Erythroblast (primary cell): Measurements from ENCODE around the gene PYCARD.

Experiments
- GATA1 ChIP-seq: IDR thresholded peaks from 2 replicates; pipeline ENCODE4 v1.6.1; 2011; ENCODE audit warnings: low read depth, mild to moderate bottlenecking, control low read depth, low read length, moderate library complexity
- POLR2A ChIP-seq: IDR thresholded peaks from 2 replicates; pipeline ENCODE4 v1.6.1; 2011; ENCODE audit warnings: mild to moderate bottlenecking, low read length

GRCh38 chr16:31199430-31200041 is 3.0 kb downstream of the PYCARD start:
- TF ChIP-seq POLR2A (no peak), GATA1 (no peak)
